NCI-H82 (cell line): ENCODE data around the gene AMZ2.
"Not testable (repeated sequence)": the region's sequence is repeated elsewhere in the genome, so short reads cannot be mapped to it uniquely, and the experiment has no call there.

Source experiments
- DNase-seq: peaks from one replicate; lab custom pipeline; 2025; lab: John Stamatoyannopoulos, UW

AMZ2 gene

DNA sequence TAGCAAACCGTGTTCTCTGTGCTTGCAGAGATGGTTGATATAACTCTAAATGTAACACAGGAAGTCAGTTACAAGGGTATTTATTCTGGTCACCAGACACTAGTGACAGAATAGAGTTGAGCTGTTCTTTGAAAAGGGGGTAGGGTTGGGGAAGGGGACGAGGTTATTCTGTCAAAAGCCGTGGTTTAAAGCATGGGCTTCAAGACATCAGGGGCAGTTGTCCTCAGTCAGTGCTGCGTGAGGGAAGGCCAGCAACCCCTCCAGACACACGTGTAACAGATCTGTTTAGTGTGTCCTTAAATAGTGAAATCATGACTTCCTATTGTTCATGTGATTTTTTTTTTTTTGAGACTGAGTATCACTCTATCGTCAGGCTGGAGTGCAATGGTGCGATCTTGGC, 5.6 kb downstream of the AMZ2 start:
- DNase-seq = not testable (repeated sequence)

DNA sequence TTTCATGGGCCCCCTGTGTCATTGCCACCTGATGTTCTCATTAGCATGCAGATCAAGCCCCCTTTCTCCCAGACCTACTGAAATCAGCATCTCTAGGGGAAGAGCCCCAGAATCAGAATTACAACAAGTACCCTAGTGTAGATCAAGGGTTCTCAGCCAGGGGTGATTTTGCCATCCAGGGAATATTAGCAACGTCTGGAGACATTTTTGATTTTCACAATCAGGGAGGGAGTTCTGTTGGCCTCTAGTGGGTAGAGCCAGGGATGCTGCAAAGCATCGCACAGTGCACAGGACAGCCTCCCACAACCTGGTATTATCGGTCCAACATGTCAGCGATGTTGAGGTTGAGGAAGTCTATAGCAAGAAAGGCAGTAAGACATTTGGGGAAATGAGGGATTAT, 7.3 kb downstream of the AMZ2 start:
- DNase-seq = no peak

DNA sequence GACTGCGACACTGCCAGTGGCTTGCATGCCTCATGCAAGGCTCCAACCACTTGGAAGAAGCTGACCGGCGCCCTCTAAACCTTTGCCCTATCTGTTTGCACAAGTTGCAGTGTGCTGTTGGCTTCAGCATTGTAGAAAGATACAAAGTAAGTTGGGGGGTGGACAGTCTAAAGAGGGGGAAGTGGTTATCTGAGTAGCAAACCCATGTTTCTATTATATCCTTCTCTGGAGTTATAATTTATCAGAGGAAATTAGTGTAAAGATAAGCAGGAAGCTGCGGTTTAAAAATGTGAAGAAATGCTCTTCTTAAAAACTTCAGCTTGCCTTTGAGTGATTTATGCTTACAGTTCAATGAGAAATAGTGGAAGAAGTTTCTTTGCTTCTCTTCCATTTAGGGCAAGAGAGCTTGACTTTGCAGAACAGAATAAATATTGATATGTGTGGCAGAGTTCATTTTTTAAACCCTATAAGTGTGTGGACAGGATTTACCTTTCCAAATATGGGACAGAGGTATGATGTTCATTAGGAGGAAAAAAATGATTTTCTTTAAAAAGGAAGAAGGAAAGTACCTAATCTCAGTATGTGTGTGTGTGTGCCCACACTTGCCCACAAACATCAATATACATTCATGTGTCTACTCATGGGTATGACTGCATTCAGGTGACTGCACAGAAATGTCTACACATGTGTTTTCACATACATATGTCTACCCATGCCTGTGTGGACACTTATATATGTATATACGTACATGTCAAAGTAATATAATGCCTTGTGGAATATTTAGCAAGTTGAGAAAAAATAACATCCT, 8.1 kb downstream of the AMZ2 start:
- no peak for DNase-seq

DNA sequence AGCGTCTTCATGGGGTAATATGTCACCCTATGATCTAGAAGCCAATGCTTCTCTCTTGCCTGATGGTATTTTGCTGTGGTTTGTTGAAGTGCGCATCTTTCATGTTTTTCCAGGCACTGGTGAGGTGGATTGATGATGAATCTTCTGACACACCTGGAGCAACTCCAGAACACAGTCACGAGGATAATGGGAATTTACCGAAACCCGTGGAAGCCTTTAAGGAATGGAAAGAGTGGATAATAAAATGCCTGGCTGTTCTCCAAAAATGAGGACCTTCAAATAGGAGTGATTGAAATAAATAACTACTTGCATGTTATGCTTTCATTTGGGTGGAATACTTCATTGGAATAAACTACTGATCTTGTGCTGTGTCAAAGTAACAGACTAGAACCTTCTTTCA, 8.9 kb downstream of the AMZ2 start:
- not testable (repeated sequence) for DNase-seq

DNA sequence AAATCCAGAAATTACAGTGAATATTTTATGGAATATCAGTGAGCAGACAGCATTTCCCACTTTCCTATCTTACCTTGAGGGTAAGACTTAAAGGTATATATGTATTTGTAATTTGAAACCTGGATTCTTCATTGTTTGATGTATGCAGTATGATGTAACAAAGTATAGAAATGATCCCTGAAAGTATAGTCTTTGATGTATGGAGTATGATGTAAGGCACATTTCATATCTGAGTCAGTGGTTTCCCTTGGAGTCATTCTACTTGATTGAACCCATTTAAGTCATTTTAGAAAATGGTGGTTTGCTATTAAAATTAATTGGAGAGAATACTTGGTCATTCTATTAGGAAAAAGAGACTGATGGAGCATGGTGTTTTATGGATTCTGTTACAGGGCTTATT, 10.1 kb downstream of the AMZ2 start:
- DNase-seq = no peak

DNA sequence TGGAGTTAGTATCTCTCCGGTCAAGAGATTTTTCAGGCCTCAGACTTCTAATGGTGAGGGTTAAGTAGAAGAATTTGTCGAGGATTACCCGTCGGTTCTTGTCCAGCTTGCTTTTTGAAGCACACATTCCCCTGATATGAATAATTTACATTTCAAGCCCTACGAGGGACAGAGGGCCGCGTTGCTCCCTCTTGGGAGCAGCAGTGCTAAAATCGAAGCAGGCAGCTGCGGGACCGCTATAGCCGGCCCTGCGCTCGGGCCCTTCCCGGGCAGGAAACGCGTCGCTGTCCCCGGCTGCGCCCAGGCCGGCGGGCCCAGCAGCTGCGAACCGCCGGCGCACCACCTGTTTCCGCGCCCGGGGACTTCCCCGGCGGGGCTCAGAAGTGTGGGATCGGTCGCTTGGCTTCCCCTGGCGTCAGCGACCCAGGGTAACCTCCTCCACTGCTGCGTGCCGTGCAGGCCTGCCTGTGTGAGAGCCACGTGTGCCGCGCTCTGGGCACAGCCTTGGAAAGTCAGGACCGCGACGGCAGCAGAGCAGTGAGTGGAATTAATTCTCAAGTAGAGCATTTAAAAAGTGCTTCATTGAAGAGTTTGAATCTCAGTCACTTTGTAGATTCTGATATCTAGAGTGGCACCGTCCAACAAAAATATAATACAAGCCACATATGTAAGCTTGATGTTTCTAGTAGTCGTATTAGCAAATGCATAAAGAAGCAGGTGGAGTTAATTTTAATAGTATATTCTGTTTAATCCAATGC, 11.2 kb downstream of the AMZ2 start:
- DNase-seq = peak; percentile 68

DNA sequence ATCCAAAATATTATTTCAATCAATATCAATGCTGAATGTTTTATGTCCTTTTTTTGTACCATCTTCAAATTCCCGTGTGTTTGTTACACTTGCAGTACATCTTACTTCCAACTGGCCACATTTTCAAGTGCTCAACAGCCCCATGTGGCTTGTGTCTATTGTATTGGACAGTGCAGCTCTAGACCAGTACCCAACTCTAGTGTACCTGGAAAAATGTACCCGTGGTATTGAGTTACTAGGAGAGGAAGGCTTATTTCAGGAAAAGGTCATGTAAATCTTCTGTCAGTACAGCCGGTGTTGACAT, 11.8 kb downstream of the AMZ2 start:
- peak; percentile 64 for DNase-seq

DNA sequence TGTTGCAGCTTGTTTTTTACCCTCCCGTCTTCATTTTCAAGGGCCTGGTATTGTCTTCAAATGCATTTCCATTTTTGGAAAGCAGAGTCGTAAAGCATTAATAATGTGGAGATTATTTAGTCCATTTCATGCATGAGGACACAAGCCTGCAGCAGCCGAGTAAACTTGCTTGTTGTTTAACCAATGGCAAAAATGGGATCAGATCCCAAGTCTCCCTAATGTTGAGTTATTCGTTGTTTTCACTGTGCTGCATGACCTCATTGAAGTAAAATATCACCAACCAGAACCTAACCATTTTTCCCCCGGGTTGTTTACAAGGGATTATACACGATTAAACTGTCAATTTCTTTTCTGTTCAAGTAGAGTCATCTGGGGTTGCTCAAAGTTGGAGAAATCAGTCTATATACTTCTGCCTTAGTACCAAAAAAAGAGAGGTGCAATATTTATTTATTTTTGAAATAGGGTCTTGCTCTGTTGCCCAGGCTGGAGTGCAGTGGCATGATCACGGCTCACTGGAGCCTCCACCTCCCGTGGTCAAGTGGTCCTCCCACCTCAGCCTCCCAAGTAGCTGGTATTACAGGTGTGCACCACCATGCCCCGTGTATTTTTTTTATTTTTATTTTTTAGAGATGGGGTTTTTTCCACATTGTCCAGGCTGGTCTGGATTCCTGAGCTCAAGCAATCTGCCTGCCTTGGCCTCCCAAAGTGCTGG, 12.4 kb downstream of the AMZ2 start:
- no peak for DNase-seq

DNA sequence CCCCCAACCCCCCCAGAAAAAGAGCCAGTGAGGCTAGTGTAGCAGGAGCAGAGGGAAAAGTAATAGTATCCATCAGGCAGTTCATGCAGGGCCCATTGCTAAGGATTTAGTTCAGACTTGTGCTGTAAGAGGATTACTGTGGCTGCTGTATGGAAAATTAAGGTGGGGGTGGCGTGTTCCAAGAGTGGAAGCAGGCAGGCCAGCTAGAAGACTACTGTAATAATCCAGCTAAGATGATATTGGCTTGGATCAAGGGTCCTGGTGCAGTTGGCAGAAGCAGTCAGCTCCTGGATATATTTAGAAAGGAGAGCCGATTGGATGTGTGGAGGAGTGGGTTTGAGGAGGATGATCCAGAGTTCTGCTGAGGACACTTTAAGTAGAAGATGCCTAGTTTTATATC, 14.6 kb downstream of the AMZ2 start:
- peak; percentile 98 for DNase-seq

DNA sequence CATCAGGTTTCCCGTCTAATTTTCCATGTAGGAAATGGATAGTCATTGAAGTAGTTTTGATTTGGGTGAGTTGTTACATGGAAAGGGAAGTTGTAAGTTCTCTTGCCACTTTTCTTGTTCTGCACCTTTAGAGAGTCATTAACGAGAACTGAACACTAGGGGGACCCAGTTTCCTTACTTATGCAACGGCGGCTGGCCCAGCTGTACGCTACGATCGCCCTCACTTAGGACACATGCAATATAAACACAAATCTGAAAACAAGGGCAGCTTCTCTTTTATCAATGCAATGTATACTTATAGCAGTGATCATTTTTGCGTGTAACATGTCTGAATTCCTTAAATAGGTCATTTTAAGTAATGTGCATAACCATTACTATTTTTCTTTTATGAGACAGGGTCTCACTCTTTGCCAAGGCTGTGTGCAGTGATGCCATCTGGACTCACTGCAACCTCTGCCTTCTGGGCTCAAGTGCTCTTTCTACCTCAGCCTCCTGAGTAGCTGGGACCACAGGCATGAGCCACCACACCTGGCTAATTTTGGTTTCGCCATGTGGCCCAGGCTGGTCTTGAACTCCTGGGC, 15.3 kb downstream of the AMZ2 start:
- DNase-seq = peak; percentile 64

DNA sequence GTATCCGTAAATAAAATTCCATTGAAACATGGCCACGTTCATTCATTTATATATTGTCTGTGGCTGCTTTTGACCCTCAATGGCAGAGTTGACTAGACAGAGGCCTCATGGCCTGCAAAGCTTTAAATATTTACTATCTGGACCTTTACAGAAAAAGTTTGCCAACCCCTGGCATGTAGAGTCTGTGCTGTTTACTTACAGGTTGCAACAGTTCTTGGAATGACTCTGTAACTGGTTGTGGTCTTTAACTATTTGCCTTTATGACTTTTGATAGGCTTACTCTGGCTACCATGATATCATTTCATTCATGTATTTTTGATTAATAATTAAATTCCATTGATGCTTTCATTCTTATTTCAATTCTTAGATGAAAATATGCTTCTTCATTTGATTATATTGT, 18.0 kb downstream of the AMZ2 start:
- DNase-seq = not testable (repeated sequence)

DNA sequence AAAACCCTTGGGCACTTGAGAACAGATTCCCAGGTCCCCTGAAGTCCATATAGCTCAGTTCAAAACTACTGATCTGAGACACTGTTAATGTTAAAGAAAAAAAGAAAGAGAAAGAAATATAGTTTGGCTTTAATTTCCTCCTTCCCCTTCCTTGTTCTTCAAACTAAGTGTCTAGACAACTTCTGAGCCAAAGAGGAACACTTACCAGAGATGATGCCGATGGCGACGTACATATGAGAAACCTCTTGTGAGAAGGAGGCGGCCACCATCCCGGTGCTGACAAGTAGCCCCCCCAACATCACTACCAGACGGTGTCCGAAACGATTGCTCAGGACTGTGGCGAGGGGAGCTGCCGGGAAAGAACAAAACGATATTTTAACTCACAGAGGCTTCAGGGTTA, 25.9 kb downstream of the AMZ2 start:
- DNase-seq = no peak

DNA sequence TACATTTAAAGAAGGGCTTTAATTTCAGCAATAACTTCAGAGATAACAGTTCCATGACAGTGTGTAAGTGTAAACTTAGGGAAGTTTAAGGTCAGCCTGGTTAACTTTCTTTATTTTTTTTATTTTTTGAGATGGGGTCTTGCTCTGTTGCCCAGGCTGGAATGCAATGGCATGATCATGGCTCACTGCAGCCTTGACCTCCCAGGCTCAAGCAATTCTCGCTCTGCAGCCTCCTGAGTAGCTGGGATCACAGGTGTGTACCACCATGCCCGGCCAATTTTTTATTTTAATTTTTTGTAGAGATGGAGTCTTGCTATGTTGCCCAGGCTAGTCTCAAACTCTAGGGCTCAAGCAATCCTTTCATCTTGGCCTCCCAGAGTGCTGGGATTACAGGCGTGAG, 28.5 kb downstream of the AMZ2 start:
- DNase-seq = not testable (repeated sequence)

DNA sequence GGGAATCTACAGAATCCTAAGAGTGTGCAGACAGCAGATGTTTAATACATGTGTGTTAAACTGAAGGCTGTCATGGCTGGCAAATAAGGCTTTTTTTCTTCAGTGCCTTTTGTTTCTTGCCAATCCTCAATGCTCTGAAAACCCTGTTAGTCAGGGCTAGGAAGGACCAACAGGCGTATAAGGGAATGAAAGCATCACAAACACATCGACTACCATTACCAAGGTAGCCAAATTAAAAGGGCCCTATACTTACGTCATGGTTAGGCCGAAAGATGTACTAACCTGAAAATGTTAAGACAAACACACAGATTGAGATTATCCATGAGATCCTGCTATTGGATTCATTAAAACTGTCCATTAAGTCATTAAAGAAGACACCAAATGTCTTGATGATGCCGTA, 30.0 kb downstream of the AMZ2 start:
- no peak for DNase-seq

DNA sequence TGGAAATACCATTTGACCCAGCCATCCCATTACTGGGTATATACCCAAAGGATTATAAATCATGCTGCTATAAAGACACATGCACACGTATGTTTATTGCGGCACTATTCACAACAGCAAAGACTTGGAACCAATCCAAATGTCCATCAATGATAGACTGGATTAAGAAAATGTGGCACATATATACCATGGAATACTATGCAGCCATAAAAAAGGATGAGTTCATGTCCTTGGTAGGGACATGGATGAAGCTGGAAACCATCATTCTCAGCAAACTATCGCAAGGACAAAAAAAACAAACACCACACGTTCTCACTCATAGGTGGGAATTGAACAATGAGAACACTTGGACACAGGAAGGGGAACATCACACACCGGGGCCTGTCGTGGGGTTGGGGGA, 34.1 kb downstream of the AMZ2 start:
- DNase-seq = not testable (repeated sequence)

DNA sequence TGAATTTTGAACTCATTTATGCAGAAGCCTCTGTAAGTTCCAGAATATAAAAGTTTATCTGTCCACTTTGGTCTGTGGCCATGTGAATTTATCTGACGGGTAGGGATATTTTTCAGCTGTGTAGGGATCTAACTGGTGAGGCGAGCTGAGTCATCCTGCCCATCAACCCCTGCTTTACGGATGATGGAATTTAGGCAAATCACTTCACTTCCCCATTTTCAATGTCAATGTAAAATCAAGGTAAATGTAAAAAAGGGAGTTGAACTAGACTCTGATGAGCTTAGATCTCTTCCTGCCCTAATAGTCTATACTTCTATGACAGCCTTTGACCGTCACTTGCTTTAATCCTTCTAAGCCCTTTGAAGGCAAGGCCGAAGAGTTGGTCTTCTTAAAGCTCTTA, 40.5 kb downstream of the AMZ2 start:
- peak; percentile 61 for DNase-seq

DNA sequence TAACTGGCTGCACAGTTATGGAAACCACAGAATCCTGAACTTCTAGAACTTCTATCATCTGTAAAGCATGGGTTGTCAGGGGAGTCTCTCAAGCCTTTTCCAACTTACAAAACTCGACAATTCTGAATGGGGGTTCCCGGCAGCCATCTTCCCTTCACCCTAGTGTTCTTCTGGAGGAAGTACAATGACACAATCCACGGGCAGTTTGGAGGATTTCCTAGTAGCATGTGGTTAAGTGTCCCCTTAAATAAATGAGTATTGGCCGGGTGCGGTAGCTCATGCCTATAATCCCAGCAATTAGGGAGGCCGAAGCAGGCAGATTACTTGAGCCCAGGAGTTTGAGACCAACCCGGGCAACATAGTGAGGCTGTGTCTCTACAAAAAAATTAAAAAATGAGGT, 41.0 kb downstream of the AMZ2 start:
- peak; percentile 66 for DNase-seq

DNA sequence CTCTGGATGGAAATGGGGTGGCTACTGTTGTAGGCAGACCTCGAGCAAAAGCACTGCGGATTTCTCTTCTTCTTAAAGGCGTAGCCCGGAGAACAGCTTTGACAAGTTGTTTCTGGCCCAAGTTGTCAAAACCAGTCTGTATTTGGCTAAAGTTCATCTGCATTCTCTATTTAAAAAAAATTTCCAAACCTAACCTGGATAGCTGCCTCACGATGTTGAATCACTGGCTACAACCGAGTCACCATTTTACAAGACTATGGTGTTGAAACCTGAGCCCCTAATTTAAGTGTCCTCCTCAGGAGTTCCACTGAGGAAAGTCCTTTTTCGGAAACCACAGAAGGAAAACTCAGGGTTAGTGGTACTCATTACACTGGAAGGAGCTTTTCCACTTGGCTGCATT, 41.6 kb downstream of the AMZ2 start:
- no peak for DNase-seq

DNA sequence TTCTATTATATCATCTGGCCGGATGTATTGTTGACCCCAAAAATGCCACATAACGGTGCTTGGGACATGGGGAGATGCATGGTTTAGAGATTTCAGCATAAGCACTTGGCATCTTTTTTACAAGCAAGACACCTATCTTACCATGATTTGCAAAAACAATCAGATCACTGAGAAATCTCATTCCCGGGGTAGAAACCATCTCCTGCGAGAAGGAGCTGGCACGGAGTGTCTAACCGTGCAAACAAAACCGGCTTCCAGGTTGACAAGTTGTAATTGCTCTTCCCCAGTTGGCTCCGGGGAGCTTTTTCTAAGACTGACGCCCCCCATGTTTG, 42.1 kb downstream of the AMZ2 start:
- DNase-seq = no peak

DNA sequence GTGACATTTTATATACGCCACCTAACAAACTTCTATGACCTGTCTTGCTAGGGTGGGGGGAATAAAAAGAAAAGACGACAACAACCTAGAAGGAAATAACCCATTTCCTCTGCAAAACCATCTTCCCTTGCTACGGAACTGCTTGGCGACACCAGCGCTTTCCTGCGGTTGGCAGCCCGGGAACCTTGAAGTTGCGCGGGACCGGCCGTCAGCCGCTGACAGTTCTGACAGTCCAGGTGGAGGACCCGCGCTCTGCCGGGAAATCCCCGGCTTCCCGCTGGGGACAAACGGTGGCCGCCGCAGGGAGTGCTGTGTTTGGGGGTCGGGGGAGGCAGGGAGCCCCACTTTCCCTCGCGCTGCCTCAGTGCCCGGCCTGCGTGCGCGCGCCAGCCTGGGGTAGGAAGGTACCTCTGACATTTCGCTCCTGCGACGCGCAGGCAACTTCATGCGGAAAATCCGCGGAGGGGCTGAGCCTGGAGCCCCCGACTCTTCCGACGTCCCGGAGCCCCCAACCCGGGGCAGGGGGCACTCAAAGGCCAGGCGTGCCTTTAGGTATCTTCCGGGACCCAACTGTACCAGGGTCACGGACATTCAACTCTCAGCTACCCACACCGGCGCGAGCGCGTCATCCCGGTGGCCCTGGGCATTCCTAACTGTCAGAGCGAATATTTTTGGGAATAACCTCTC, 42.6 kb downstream of the AMZ2 start:
- DNase-seq = peak; percentile 53

DNA sequence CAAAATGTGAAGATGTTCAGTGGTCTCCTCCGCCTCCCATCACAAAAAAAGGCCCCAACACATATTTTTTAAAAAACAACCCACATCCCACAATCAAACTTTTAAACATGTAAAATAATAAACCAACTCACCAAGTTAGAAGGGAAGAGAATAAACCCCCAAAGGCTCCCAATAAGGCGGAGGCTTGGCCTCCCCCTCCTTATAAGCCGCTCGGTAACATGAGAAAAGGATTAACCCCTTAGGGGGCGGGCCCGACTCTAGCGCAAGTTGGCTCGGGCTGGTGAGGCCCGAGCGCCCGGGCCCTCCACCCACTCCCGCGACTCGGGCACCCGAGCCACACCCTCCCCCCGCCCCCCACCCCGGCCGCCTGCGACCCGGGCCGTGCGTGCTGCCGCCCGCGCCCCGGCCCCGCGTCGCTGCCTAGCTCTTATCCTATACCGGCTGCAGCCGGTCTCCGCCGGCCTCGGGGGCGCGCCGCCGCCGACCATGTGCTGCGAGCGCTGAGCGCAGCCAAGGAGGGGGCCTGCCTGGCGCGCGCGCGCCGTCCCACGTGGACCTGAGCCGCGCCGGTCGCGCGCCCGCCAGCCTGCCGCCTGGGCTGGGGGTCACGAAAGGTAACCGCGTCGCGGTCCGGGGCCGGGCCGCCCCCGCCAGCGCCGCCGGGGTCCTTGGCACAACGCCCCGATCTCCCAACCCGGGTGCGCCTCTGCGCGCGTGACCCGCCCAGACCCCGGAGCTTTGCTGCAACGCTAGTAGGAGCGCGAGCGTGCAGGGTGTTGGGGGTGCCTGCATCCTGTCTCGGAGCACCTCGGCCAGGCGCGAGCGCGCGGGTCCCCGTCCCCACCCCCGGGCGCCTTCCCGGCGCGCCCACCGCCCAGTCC, 43.4 kb downstream of the AMZ2 start, which contains the start of the genes ARSG and SLC16A6:
TSS of gene ARSG (plus strand) at position 541 of the 881 bp plus-strand sequence. CDS start 15,999 bp downstream, outside the sequence.
TSS of gene SLC16A6 (minus strand) at position 173 of the 881 bp plus-strand sequence. CDS start 12,807 bp downstream, outside the sequence.
- peak; percentile 96 for DNase-seq
